ENCODE data around the gene LRRC43. TPM values are rescaled to one million over a fixed set of nuclear protein-coding genes. Genes with fewer than 3 reads are reported as not detected.

Gene LRRC43
- total and polyA plus RNA-seq, 2 experiments from 2014 or later: 0.45 TPM; not detected in 1

- no peak for TF ChIP-seq ETS1 (IDR thresholded peaks at IDR 0.05)
- no peak for TF ChIP-seq ZNF331 (CRISPR knock-in tag; IDR thresholded peaks at IDR 0.05; ENCODE audit: low read depth)
- TF ChIP-seq POLR2AphosphoS5 (IDR thresholded peaks at IDR 0.05; ENCODE audit: low read depth): no peak
Measured at GRCh38 chr12:122238861-122239260, 55.9 kb downstream of the LRRC43 start (continued).

- Histone ChIP-seq H2AFZ (no peak overlapping the region), H3K4me2 (no peak overlapping the region), H3K27me3 (ENCODE audit: insufficient read depth) (no peaks in the 10 kb centered on the region), H4K20me1 (replicated peaks; ENCODE audit: insufficient read depth) (no peaks in the 10 kb centered on the region; the same call in 1 of the 2 replicates), H3K4me1 (ENCODE audit: insufficient read depth) (no peaks in the 10 kb centered on the region), H3K4me3 (no peak overlapping the region), H3K36me3 (ENCODE audit: insufficient read depth) (peaks cover 3% of the 10 kb centered on the region), H3K27ac (ENCODE audit: low read depth) (no peak overlapping the region), H3F3A (replicated peaks; ENCODE audit: low read depth) (no peaks in the 10 kb centered on the region), H3K79me2 (replicated peaks; ENCODE audit: insufficient read depth) (no peaks in the 10 kb centered on the region; the same call in 1 of the 2 replicates), H3K9me2 (ENCODE audit: insufficient read depth) (no peaks in the 10 kb centered on the region)
- Mint-ChIP-seq H3K9me3 (no peaks in the 10 kb centered on the region; the same call in 2 of the 3 replicates), H3K36me3 (ENCODE audit: low read depth) (peaks cover 23% of the 10 kb centered on the region), H3K4me3 (no peak overlapping the region), H3K27me3 (ENCODE audit: insufficient read depth, low read depth, poor library complexity) (peaks cover 3% of the 10 kb centered on the region), H3K4me1 (no peaks in the 10 kb centered on the region), H3K27ac (no peak overlapping the region)
- ATAC-seq (no peak), DNase-seq (ENCODE audit: low spot score) (no peak)
- no peak for TF ChIP-seq NANOG (IDR thresholded peaks at IDR 0.05; ENCODE audit: borderline replicate concordance)
- TF ChIP-seq ZNF114 (CRISPR knock-in tag; IDR thresholded peaks at IDR 0.05): no peak
- TF ChIP-seq CREB1 (CRISPR knock-in tag; IDR thresholded peaks at IDR 0.05; ENCODE audit: low read depth): no peak
- no peak for TF ChIP-seq POLR2AphosphoS5 (IDR thresholded peaks at IDR 0.05; ENCODE audit: low read depth)
- TF ChIP-seq JUNB (IDR thresholded peaks at IDR 0.05; ENCODE audit: unreplicated experiment): no peak
- no peak for TF ChIP-seq REST (IDR thresholded peaks at IDR 0.05; ENCODE audit: unreplicated experiment)
- no peak for TF ChIP-seq ZNF462 (CRISPR knock-in tag; IDR thresholded peaks at IDR 0.05)
- TF ChIP-seq EZH2phosphoT487 (IDR thresholded peaks at IDR 0.05; ENCODE audit: unreplicated experiment): no peak
- TF ChIP-seq STAT1 (IDR thresholded peaks at IDR 0.05; ENCODE audit: unreplicated experiment): no peak
- no peak for TF ChIP-seq ETS1 (IDR thresholded peaks at IDR 0.05)
- TF ChIP-seq EZH2 (IDR thresholded peaks at IDR 0.05; ENCODE audit: low read depth, unreplicated experiment): no peak
- TF ChIP-seq ZNF331 (CRISPR knock-in tag; IDR thresholded peaks at IDR 0.05; ENCODE audit: low read depth): no peak
Measured at GRCh38 chr12:122243965-122244364, 61.0 kb downstream of the LRRC43 start.

Data from GM23338 (cell line).